ENCODE measurements around the gene RPRD1B.
A peak's percentile ranks its signal among the peaks of the same experiment; 100 is the strongest.

The RPRD1B gene, protein sequence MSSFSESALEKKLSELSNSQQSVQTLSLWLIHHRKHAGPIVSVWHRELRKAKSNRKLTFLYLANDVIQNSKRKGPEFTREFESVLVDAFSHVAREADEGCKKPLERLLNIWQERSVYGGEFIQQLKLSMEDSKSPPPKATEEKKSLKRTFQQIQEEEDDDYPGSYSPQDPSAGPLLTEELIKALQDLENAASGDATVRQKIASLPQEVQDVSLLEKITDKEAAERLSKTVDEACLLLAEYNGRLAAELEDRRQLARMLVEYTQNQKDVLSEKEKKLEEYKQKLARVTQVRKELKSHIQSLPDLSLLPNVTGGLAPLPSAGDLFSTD

DNA sequence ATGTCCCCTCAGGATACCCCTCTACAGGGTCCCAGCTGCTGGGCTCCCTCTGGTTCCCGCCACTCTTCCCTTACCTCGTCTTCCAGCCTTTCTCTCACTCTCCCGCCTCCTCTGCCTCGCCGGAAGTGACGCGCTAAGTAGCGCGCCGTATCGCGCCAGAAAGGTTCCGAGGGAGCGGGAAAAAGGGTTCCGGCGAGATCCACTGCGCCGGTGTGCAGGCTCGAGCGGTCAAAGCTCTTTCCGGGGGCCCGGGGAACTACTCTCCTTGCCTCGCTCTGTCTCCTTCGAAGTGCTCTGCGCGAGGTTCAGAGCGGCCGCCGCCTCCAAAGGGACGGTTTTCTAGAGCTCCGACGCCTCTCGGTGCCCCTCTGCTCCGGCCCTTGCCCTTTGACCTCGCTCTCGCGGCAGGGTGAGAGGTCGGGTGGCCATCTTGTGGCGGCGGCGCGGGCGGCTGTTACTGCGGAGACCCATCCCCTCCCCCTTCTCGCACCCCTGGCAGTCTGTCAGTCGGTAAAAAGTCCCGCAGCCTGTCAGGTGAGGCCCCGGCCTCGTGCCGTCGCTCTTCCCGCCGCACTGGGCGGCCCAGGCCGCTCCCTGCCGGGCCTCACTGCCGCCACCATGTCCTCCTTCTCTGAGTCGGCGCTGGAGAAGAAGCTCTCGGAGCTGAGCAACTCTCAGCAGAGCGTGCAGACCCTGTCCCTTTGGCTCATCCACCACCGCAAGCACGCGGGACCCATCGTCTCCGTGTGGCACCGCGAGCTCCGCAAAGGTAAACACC, at the start of gene RPRD1B, which contains the start of gene TTI1:
RPRD1B (plus strand) TSS at position 417 of the 778 bp plus-strand sequence; CDS start at position 619, 202 bp downstream.
TTI1 (minus strand) TSS at position 127 of the 778 bp plus-strand sequence. CDS start 19,640 bp downstream, outside the sequence.
- DNase-seq, result peak; percentile 96

DNA sequence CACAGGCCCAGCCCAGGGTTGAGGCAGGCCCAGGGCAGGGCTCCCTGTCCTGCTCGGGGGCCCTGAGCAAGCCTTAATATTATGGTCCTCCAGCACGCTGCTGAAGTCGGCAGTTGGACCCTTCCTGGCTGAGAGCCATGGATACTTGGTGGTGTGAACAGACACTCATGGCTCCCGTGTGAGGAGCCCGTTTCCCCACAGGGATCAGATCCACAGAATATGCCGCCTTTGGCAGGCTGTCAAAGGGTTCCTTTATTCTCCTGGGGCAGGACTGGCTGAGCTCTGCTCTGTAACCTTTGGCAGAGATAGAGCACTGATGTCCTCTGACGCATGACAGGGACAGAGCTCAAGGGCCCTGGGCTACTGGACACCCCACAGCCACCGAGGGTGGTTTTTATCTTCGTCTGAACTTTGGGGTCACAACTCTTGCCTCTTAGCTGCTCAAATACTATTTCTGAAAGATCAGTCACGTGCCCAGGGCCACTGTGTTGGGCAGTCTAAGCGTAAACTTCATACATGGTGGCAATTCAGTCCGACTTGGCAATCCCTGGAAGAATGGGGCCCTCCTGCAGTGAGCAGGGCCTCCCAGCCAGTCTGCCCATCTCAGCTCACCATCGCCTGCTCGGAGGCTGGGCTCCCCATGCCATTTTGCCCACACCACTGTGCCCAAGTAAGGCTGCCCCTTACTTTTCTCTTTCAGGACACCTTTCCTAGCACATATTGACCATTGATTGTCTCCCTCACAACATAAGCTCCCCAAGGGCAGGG, 49.3 kb upstream of the RPRD1B start:
- DNase-seq, result no peak

DNA sequence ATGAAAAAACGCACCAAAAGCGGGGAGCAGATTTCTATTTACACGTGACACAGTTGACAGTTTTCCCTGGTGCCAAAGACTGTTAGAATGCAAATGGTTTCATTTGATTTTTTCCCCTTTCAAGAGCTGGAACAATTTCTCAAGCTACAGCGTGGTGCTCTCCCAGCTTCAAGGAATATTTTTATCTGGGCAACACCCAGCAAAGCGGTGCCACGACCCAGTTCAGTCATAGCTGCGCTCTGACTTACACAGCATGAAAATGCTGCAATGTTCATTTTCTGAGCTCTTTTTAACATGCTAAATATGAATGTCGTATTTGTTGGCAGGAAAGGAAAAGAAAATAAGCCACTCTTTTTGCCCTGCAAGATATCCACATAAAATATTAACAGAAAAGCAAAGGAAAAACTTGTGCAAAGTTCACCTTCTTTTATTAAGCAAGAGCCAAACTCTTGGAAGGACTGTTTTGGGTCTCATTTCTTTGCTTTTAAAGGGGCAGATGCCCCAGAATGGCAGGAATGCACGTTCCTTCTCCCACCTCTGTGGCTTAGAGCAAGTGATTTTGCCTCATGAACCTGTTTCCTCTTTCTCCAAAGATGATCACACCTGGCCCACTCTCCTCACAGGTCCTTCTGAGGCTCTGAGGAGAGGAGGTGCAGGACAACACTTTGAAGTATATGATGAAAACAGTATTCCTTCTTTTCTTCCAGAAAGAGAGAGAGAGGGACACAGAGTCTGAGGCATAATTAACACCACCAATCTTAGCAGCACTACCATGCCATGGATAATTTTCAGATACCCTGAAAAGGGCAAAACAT, 47.3 kb upstream of the RPRD1B start:
- no peak for DNase-seq

DNA sequence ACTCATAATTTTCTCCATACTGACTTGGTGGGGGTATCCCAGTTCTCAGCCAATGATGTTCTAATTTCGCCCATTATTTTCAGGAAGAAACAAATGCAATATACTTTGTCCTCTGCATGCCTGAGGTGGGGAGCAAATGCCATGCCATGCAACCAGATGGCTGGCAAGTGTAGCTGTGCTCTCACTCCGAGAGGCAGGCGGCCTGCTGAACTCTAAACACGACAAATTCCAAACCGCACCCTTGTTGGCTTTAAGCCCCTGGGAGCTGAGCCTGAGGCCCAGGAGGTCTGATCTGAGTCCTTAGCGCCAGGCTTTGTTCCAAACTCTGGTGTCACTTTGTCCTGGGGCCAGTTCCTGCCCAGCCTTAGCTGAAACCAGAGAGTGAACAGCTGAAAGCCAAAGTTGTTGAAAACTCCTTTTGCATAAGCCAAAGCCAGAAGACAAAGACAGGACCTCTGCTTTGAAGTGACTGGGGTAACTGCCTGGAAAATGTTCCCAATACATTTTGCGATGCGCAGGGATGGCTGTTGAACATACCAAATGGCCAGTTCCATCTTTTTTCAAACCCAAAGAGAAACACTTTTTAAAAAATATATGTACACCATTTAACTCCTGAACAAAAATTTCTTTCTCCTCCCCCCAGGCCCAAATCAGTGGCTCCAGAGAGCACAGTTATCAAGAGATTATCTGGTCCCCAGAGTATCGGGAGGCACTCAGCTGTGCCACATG, 46.5 kb upstream of the RPRD1B start:
- DNase-seq, result no peak

DNA sequence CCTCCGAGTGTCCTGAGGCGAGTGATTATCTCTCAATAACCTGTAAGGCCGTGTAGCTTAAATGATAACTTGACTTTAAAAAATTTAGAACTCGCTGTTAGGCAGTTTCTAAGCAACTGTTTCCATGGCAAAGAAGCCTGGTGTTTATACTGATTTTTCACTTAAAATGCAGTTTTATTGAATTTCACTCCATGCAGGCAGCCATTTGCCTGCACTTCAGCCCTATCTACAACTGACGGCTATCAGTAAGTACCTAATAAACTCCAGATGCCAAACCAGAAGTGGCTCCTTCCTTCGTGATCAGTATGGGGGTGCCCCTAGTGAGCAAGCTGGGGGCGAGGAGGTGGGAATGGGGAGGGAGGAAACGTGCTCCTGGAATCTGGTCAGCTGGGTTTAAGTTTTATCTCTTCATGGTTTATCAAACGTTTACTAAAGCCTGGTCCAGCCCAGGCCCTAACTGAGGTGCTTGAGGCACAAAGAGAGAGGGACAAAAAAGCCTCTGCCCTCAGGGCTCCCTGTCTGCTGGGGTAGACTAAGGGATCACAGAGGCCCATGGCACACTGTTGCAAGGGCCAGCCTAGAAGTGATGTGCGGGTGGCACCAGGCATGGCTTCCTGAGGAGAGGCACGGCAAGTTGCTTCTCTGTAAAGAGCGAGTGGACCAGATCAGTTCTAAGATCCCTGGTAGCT, 45.8 kb upstream of the RPRD1B start:
- no peak for DNase-seq

DNA sequence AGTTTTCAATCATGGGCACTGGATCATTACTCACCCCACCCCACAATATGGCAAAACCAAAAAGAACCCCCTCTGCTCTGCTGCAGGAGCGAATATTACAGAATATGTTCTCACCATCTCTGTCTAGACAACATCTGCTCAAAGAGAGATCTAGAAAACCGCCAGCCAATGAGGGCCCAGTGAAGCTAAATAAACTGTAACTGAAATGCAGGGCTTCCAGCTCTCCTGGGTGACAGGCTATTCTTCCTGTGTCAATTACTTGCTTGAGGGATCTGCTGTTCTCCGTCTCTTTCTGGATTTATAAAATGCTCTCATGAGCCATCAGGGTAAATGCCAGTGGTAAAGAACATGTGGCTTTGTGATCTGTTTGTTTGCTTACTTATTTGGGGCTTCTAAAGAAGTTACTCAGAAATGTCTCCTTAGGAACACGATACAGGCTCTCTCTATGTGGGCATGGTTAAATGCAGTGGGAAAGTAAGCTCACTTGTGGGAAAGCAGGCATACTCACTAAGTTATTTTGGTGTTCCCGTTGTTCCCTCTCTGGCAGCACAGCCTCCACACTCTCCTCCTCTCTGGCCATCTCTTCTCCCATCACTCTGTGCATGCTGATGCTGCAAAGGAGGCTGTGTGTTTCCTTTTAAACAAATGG, 45.1 kb upstream of the RPRD1B start:
- no peak for DNase-seq

DNA sequence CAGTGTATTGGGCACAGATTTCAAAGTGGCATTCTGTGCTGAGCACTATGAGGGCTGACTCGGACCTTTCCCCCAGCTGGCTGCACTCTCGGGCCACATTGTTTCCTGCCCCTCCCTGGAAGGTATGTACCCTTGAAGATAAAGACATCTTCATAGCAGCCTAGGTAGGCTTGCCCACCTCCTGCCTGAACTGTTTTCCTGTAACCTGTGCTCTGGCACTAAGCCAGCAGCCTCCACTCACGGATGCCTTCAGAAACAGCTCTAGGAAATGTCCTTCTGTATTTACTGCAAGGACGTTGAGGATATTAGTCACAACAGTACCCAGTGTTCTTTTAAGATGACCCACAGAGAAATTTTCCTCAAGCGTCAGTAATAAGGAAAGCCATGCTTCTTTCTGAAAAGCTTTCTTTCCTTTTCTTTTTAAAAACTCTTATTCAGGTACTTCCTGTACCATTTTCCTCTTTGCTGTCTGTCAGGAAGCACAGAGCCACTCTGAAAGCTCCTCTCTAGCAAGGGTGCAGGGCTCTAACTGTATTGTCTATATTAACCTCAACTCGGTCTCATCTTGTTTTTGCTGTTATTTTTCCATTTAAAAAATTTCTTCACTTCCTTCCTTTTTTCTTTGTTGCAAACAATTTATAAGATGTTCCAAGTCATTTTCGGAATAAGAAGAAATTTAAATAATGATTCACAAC, 43.8 kb upstream of the RPRD1B start:
- DNase-seq, result peak; percentile 71

DNA sequence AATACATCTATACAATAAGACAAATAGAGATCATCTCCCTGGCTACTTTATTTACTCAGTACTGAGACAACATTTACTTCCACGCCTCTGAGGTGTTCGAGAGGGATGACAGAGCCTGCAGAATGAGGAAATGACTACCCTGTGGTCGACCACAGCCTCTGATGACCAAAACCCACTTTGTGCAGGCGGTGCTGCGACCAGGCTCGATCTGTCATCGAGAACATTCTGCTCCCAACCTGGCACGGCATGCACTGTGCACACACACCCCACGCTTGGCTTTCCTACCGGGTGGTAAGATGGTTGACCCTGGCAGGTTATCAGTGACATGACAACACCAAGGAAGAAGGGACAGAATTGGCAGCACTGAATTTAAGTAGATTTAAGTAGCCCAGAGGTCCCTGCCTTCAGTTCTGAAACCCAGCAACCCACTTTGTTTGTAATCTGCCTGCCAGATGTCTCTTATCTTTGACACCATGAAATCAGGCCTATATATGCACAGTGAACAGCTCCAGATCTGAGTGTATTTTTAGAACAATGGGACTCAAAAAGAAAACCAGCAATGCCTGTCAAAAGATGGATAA, 42.9 kb upstream of the RPRD1B start:
- peak; percentile 98 for DNase-seq

DNA sequence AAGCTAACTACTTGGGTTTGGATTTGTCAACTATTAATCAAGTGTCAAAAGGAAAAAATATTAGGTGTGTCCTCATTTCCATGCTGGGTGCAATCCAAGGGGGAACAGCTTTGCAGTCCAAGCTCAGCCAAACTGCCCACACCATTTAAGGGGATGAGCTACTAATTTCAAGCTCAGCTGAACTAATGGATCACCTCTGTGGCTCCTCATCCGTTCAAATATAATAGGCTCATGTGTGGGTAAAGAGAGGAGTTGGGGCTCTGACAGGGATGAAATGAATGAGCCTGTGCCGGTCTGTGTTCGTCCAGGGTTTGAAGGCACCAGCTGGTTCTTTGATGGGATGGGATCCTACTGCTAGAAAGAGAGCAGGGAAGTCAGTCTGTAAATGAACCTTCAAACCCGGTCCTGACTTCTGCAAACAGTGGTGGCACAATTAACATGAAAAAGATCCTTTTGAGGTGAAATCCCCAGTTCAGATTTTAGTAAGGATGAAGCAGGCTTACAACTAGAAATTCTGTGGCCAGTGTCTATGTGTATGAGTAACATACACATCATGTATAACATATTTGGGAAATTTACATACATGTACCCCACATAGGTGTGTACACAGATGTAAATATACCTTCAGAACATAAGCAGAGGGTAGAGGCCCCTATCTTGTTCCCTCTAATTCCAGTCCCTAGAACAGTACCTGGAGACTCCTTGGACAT, 42.2 kb upstream of the RPRD1B start:
- DNase-seq, result peak; percentile 48

DNA sequence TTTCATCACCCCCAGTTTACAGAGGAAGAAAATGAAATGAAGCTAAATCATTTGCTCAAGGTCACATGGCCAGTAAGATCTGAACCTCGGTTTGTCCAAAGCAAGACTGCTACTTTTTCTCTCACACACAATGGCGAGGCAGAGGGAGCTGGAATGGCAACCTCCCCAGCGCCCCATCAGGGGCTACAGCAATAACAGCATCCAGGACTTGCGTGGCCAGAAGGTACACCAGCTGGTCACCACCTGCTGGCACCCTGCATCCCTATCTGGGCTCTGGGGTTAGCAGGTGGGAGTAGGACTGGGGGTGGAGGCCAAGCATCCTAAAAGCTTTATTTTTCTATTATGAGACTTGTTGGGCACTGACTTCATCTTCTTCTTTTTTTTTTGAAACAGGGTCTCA, 41.6 kb upstream of the RPRD1B start:
- no peak for DNase-seq

DNA sequence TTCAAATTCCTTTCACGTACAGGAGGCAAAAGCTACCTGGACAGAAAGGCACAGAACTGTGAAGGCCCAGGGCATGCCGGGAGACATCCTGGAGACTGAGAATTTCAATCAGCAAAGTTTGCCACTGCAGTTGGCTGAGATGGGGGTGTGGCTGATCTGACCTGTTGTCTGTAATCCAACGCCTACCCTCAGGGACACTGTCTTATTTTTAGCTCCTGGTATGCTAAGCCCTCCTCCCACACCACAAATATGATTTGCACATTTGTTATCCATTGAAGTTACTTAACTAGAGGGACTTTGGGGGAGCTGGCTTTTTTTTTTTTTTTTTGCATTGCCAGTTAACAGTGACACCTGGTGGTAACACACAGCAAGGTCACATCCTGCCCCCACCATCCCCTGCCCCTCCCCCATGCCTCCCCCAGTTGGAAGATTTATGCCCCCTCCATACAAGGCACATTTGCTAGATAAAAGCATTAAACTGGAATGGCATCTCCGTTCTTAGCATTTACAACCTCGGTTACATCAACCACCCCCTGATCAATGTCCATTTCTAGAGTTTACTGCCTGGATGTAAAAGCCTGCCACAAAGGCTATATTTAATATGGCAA, 40.6 kb upstream of the RPRD1B start:
- DNase-seq, result peak; percentile 63

DNA sequence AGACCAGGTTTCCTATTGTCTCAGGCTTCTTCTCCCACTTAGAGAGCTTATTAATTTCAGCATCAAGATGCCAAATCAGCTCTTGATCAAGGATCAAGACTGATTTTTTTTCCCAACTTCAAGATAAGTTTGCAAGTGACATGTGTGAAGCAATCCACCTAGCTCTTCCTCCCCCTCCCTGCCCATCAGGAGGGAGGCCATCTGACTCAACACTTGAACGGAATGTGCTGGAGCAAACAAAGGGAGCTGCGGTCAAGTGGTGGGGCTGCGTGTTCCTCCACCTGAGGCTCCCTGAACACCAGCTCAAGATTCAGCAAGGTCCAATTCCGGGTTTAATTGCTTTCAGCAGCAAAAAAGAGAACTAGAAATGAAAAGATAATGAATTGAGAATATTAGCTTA, 39.0 kb upstream of the RPRD1B start:
- DNase-seq, result peak; percentile 86

DNA sequence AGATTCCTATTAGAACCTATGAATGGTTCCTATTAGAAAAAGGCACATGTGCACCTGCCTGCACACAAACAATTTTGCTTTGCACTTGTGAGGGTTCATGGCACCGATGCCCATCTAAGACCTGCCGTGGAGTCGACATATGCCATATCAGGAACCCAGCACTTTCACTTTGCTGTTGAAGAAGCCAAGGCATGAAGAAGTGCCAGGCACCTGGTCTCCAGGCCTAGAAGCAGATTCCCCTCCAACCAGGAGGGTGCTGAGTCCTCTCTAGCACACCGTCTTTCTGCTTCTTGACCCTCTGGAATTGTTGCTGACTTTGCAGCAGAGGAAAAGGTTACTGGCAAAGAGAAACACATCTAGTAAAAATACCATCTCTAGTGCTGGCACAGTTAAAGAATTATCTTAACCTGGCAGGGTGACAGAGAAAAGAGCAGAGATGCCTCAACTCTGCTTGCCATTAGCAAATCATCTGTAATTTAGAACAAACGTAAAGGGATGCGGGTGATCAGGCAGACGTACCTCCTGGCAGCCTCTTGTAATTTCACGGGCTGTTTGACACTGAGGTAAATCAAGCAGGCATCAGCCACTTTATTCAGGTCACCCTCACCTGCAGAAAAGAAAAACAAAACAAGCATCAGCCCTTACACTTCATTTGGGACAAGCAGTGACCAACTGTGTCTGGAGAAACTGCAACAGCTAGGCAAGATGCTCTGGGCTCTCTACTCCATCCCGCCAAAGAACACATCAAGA, 37.5 kb upstream of the RPRD1B start:
- DNase-seq, result peak; percentile 17

DNA sequence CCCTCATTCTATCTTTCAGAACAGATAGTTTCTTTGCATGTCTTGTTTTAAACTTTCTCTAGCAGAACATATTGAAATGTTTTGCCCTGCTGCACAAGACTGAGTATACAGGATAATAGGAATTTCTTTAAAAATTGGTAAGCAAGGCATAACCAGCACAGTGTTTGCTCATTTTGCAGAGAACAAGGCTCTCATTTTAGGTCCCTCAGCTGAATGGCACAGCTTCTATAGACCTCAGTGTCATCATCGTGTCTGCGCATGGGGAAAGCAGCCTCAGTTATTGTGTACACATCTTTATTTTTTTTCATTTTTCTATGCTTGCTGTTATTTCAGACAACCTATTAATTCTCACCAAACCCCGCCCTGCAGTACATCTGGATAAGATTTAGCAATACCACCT, 36.0 kb upstream of the RPRD1B start:
- no peak for DNase-seq

DNA sequence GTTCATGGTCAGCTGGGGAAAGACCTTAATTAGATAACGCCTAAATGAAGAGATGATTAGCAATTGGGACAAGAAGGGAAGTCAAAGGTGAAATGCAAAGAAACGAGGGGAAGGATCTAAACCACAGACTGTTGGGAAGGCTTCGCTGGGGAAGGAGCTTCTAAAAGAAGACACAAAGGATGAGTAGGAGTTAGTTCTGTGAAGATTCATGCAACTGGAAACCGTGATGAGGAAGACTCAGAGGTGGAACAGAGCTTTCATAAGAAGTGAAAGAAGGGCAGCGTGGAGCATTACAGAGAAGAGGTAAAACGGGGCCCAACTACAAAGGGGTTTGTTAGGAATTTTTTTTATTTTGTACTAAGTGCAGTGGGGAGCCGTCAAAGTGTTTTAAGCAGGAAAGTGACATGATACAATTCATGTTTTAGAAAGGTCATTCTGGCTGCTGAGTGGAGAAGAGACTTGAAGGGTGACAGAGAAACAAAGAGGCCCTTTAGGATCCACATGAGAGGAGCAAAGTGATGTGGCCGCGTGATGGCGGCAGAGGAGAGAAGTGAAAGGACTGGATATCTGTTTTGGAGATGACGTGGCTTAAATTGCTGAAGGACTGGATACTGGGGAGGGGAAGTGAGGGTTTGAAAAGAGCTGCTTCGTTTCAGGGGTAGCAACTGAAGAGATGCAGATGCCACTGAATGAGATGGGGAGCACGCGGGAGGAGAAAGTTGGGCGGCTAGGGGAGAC, 33.9 kb upstream of the RPRD1B start:
- DNase-seq, result no peak

DNA sequence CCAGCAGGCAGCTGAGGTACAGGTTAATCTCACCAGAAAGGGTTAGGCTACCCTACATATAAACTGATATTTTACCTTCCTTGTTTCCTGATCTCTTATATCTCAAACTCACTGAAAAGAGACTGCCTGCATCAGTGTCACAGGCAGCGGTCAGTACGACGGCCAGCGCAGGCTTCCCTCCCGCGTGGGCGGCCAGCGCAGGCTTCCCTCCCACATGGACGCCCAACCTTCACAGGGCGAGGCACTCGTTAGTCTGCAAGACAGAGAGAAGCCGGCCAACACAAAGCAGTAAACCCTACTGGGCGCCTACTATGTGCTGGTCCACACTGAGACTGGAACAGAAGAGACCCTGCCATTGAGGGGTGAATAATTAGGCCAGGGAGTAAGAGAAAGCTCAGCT, 33.3 kb upstream of the RPRD1B start:
- no peak for DNase-seq

Measured in DMS53 (cell line).